Activated T-cell treated with anti-CD3 and anti-CD28 coated beads, Interleukin-2, amount 50 U/mL, for 48 hours (primary cell): Measurements from ENCODE around the gene EIF3K.
A peak's percentile ranks its signal among the peaks of the same experiment; 100 is the strongest.

Experiments used
- DNase-seq, 2 experiments: peaks; one replicate each; pipeline ENCODE4 v3.0.0-alpha.2; 2020

The EIF3K gene

DNA sequence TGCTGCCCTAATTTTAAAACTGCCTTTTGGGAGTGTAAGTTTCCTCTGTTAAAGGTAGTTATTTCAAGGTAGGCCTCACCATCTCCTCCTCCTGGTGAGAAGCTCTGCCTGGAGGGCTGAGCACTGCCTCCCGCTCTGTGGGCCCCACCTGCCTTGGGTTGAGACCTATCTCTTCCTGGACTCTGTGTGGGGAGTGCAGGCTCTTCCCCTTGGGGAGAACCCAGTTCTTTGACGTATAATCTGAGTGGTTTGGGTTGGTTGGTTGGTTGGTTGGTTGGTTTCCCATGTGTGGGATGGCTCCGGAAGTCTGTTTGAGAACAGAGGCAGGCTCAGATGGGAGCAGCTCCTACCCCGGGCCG lies 67.5 kb downstream of the EIF3K start:
- DNase-seq = peak; percentile 52 to 54
